GM18870 (cell line): ENCODE results near the gene CFAP221.
A peak's percentile ranks its signal among the peaks of the same experiment; 100 is the strongest.

Experiments
- ATAC-seq: cut with Tn5 transposase; IDR thresholded peaks from one replicate; pipeline ENCODE4 v1.9.1; 2021; ENCODE audit warnings: moderate library complexity; ENCODE audit not compliant: unreplicated experiment

CFAP221 gene

DNA sequence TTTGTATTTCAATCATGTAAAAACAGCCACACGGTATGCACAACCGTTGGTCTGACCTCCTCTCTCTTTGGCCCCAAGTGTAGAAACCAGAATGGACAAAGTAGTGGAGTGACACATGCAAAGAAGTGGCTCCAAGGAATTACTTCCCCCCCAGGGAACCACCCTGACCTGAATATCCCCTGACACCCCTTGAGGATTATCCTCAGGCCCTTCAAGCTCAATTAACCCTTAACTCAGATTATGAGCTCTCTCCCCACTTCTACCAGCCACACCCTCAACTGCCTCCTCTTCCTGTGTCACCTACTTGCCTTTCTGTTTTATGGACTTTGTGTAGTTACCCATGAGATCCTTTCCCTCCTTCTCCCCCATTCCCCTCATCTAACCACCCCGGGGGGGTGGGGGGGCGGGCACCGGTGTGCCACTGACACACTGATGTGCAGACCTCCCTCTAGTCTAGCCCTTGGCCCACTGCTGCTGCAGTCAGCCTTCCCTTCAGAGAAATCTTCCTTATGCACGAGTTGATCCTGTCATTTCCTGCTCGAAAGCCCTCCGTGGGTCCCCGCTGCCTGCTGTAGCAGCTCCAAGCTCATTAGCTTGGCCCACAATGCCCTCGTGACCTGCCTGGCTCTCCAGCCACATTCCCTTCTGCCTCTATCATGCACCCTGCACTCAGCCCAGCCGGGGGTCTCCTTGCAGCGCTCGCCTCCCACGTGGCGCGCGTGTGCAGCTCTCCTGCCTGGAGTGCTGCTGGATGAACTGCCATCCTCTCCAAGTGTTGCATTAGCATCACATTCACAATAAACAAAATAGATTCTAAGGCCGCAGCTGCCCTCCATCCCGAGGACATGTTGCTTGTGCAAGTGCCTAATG is 94.7 kb downstream of the CFAP221 start:
- ATAC-seq: no peak

DNA sequence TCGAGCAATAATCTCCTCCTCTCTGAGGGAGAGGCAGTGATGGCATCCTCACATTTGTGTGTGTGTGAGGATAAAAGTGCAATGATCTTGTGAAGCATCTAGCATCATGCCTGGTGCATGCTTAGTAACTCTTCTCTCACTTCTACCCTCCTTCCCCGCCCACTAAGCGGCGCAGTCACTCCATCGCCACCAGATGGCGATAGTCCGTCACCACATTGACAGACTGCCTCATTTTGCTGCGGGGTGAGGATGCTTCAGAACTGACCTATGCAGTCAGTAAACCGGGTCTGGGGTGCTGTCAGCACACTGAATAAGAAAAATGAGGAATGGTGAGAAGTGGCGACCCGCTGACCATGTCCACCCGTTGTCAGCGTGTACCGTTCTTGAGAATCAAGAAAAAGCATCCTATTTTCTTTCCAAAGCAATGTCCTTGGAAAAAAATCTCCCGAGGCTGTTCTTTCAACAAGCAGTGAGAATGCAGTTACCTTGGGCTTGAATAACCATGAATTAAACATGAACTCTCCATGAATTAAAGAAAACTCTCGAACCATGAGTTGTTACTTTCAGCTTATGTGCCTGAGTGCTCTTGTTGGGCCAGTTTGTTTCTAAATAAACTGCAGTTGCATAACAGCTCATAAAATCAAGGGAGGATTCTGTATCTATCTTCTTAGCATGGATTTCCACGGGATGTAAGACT is 97.5 kb downstream of the CFAP221 start:
- ATAC-seq: peak; percentile 84

DNA sequence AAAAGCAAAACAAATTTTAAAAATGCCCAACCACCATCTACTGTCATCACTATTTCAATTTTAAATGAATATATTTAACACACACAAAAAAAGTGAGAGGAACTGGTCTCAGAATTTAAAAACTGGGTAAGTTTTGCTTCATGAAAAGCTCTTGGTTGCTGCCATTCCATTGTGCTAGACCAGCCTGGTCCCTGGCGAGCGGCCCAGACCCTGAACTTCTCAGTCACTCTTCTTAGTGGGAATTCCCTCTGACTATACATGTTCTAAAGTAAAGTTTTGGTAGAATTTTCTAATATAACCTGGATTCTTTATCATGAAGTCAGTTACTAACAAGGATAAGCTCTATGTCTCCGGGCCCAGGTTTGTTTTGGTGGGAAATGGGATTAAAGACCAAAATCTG is 99.9 kb downstream of the CFAP221 start:
- ATAC-seq: no peak

DNA sequence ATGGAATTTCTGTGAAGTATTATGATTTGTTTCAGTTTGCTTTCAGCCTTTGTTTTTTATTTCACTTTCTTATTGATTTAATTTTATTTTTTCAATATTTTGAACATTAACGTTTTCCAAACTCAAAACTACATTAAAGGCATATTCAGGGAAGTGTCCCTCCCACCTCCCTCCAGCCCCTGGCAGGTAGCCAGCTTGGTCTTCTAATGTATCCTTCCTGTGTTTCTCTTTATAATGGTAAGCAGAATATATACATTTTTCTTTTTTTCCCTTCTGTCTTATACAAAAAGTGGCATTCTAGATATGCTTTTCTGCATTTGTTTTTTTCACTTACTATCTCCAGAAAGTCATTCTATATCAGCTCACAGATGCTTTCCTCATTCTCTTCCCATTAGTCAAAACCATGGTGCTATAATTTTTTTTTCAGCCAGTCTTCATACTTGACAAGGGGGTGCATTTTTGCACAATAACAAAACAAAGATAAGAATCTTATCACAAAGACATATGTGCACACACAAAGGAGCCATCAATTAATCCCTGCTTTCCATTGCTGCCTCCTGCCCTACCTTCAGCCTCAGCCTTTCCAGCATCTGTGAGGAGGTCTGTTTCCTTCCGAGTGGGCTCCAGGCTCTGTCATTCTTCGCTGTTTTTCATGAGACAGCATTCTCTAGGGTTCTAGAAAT is 101.1 kb downstream of the CFAP221 start:
- ATAC-seq: no peak

DNA sequence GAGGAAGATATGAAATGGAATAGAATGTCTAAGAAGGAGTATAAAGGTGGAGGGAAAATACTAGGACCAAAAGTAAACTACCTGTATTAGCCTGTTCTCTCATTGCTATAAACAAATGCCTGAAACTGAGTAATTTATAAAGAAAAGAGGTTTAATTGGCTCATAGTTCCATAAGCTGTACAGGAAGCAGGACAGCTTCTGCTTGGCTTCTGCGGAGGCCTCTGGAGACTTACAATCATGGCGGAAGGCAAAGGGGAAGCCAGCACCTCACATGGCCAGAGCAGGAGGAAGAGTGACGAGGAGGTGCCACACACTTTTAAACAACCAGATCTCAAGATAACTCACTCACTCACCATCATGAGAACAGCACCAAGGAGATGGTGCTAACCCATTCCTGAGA is 101.9 kb downstream of the CFAP221 start:
- no peak for ATAC-seq

DNA sequence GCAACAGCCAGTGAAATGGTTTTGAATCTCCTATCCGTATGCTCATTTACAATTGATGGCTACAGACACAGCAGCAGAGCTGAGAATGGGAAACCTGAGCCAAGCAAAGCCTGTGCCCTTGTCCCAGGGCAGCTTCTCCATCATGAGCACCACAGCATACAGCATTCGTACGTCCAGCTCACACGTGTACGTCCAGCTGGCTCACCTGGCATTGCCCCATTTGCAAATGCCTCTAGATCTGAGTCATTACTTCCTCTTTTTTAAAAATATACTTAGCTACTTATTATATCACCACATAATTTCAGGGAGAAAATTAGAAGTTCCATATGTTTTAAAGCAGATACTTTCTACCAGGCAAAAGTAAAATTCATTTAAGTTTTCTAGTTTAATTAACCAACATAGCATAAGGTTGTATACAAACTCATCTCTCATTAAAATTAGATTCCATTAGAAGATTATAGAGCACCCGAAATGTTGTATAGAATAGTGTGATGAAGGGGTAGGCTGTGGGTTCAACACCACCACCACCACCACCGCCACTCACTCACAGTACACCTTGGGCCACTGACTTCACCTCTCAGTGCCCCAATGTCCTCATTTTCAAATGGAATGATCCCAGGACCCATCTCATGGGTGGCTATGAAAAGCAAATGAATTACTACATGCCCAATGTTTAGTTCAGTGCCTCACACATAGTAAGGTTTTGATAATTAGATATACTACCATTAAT is 103.4 kb downstream of the CFAP221 start:
- peak; percentile 91 for ATAC-seq

DNA sequence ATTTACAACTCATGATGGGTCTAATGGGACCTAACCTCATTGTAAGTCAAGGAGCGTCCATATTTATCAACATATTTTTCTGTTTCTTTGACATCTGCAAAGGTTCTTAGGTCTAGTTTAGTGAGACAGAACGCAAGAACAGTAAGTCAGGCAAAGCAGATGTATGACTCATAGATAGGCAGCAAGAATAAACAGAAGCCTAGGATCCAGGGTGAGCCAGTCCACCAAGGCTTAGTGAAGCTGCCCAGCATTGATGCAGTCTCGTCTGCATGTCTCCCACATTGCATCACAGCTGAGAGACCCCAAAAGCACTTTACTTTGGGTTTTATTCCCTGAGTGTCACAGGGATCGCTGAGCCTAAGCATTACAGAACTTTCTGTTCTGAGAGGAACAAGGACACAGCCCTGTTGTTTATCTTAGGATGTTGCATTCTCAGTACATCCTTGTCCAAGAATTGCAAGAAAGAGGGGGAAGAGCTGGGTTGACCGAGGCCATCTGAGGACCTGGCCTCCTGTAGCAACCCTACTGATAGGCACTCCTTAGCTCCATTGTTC is 105.2 kb downstream of the CFAP221 start:
- ATAC-seq: no peak

DNA sequence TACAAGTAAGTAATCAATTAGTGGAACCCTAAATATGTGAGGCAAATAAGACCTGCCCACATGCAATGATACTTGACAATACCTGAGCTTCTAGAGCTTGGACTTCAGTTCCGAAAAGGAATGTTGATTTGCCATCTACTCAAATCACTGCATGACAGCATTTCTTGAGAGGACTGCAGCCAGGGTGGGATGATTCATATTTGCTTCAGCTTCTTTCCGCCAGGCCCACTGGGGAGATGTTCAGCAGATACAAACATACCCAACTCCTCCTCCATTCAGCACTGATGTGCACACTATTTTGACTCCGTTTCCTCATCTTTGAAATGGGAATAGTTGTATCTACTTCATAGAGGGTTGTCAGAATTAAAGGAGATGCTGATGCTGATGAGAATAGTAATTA is 106.0 kb downstream of the CFAP221 start:
- ATAC-seq: no peak

DNA sequence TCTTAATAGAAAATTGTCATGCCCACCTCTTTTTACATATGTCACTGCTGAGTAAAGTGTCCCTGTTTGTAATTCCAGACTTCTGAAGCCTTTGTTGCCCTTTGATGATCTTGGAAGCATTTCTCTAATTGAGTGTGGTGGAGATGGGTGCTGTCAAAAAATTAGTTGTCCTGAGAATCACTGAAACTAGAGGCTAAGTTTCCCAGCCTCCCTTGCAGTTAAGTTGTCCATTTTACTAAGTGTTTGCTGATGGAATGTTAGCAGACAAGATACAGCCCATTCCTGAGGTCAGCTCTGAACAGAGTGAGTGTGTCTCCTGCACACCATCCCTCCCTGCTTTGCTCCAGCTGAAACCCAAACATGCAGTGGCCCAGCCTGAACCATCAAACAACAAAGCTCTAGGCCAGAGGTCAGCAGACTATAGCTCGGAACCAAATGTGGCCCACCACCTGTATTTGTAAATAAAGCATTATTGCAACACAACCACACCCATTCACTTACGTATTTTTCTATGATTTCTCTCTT is 106.7 kb downstream of the CFAP221 start:
- ATAC-seq: no peak

DNA sequence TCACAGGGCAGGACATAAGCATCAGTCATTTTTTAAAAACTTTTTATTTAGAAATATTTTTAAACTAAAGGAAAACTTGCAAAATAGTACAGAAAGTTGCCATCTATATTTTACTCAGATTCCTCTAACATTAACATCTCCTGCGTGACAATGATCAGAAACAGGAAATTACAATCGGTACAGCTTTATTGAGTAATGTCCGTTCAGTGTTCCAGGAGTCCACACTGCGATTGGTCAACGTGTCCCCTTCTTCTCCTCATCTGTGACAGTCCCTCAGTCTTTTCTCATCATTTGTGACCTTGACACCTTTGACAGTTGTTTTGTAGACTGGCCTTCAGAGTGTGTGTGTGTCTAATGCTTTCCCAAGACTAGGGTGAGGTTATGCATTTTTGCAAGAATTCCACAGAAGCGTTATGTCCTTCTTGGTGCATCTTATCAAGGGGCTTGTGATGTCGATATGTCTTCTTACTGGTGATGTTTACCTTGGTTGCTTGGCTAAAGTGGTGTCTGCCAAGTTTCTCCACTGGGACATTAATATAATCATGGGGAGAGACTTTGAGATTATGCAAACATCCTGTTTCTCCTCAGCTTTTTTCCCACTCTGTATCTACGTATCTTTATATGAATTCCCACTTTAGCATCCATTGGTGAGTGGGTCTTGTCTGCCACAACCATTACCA is 113.4 kb downstream of the CFAP221 start:
- ATAC-seq: no peak

DNA sequence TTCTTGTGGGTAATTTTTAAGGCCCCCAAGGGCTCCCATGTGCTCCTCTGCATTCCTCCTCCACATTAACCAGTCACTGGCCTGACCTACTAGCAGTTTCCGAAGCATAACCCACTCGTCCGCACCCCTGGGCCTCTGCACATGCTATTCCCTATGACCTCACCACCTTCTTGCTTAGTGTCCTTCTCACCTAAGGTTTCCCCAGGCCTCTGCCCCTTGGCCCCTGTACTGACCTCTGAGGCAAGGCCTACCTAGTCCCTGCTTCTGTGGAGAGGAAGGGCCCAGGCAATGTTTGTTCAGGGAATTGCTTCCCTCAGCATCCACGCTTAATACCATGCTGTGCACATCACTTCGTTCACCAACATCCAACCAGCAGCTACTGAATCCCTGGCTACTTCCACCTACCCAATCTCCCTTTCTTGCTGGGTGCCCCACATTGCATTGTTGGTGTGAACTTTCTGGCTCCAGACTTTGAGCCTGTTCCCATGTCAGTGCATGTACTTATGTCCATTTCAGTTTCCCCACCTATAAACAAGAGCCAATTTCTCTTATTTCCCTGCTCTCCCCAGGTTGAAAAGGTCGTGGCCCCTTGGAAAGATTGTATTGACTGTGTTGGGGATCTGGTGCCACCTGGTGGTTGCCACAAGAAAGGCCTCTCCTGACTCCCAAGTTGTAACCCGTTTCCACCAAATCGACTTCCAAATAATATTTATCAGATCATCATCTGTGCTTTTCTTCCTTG is 115.5 kb downstream of the CFAP221 start:
- ATAC-seq: no peak

DNA sequence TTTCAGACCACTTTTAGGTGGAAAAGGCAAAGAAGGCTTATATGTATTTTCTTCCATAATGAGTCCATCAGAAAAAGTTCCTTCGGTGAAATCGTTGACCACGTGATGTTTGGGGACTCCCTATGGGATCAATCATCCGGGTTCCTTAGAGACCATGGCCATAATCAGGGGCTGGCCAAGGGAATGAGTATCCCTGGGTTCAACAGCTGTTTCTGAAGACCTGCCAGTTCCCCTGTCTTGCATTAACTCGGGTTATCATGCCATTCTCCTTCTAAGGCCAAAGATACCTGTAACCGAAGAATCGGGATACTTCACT is 116.1 kb downstream of the CFAP221 start:
- no peak for ATAC-seq

DNA sequence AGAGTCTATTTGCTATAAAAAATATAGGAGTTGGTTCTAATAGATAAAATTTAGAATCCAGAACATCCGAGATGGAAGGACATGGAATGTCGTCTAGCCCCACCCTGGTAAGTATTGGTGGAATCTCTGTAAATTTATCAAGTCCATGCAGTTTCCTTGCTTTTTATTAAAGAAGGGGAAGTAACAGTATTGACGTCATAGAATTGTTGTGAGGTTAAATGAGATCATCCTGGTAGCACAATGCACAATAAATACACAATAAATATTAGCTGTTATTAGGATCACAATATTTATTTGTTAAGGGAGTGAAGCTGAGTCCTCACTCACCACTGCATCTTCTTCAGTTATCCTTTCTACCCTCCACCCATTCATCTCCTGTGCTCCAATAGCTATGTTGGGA is 118.0 kb downstream of the CFAP221 start:
- no peak for ATAC-seq

DNA sequence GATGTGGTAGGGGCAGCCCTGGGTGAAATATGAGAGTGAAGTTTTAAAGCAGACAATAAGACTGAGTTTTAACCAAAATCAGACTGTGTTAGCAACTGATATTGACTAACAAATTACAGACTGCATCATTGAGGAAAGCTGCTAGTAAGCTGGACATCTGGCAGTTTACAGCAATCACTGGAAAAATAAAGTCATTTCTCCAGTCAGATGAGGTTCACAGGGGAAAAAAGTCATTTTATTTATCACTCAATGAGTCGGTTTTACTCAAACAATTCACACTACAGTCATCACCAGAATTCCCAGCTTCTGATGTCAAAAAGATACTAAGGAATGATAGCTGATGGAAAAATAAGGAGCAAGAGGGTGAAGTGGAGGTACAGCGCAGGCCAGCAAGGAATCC is 124.3 kb downstream of the CFAP221 start:
- ATAC-seq: no peak

DNA sequence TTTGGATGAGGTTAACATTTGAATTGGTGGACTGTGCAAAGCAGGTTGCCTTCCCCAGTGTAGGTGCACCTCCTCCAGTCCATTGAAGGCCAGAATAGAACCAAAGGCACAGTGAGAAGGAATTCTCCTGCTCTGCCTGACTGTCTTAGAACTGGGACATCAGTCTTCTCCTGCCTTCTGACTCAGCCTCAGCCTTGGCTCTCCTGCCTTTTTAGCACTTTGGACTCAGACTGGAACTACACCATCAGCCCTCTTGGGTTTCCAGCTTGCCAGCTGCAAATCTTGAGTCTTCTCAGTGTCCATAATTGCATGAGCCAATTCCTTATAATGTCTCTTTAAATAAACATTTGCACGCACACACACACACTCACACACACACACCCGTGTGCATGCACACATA is 126.8 kb downstream of the CFAP221 start:
- ATAC-seq: no peak

DNA sequence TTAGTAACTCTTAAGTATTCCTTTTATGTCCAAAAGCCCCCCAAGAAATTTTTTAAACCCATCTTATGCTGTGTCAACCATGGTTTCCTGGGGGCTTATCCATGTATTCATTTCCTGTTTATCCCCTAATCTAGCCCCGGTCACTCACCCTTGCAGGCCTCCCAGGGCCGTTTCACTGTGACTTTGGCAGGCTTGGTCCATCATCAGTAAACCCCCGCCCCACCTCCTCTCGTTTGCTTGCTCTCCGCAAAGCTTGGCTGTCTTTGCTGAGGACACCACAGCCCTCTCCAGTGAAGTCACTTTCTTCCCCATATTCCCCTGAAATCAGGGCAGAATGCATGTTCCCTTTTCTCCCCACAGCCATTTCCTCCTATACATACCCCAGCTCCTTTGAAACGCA is 127.5 kb downstream of the CFAP221 start:
- no peak for ATAC-seq

DNA sequence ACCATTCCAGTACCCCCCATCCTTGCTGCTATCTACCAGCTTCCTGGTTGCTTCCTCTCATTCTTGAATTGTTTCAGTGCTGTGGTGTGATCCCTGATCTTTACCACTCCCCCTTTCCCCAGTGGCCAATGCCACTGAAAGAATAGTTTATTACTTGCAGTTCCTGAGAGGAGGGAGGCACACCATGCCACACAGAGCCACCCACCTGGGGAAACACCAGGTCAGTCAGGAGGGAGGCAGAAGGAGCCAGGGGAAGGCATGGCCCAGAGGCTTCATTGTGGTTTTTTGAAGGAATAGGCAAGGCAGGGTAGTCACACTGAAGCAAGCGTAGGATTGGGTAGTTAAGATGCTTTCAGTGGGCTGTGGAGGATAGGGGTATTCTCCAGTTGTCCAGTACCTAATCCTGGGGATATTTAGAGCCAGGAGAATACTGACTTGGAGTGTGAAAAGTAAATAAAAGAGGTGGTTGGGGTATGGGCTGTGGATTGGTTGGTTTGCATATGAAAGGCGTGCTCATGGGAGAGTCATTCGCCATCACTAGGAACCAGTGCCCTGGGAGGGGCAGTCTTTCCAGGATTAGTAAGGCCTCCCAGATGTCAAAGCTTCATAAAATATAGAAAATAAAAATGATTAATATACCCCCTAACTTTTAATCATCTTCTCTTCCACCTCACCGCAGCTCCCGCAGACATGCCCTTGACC is 128.1 kb downstream of the CFAP221 start:
- no peak for ATAC-seq

DNA sequence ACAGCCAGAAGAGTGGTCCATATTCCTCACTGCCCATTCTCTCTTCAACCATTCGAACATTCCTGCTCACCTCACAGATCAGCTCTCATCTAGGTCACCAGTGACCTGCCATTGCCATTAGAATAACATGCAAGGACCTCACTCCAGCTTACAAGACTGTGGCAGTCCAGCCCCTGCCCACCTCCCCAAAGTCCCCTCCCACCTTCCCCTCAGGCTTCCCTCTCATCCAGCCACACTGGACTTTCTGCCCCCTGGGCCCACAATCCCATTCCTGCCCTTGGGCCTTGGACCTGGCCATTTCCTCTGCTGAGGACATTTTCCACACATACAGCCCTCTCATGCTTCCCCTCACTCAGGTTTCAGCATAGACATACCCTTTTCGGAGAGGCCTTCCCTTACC is 129.5 kb downstream of the CFAP221 start:
- ATAC-seq: no peak
